ENCODE results near the gene FGD6. TPM values are rescaled to one million over a fixed set of nuclear protein-coding genes. Genes with fewer than 3 reads are reported as not detected.

FGD6 gene
- total and polyA plus RNA-seq, 2 experiments from 2014 or later = 12.9 to 32.4 TPM

- Histone ChIP-seq H3K79me2 (replicated peaks; ENCODE audit: insufficient read depth) (no peaks in the 10 kb centered on the region), H3K4me2 (no peak overlapping the region), H3K36me3 (ENCODE audit: insufficient read depth) (peaks cover 22% of the 10 kb centered on the region), H3K4me3 (no peak overlapping the region), H2AFZ (no peak overlapping the region), H3K4me1 (ENCODE audit: insufficient read depth) (no peaks in the 10 kb centered on the region), H3K27me3 (ENCODE audit: insufficient read depth) (no peaks in the 10 kb centered on the region), H4K20me1 (replicated peaks; ENCODE audit: insufficient read depth) (no peaks in the 10 kb centered on the region; the same call in 1 of the 2 replicates), H3K9me2 (ENCODE audit: insufficient read depth) (0 out of 2 replicates have a peak, but pooled peaks cover 5% of the 10 kb centered on the region), H3K27ac (ENCODE audit: low read depth) (no peak overlapping the region), H3F3A (replicated peaks; ENCODE audit: low read depth) (no peaks in the 10 kb centered on the region)
- DNase-seq (ENCODE audit: low spot score) (no peak), ATAC-seq (no peak)
- Mint-ChIP-seq H3K27me3 (ENCODE audit: insufficient read depth, low read depth, poor library complexity) (peaks cover 3% of the 10 kb centered on the region), H3K4me1 (no peaks in the 10 kb centered on the region), H3K27ac (no peak overlapping the region), H3K9me3 (no peaks in the 10 kb centered on the region), H3K4me3 (no peak overlapping the region), H3K36me3 (ENCODE audit: low read depth) (peaks cover 47% of the 10 kb centered on the region)
- TF ChIP-seq NANOG (IDR thresholded peaks at IDR 0.05; ENCODE audit: borderline replicate concordance) = no peak
- TF ChIP-seq STAT1 (IDR thresholded peaks at IDR 0.05; ENCODE audit: unreplicated experiment) = no peak
- no peak for TF ChIP-seq EZH2 (IDR thresholded peaks at IDR 0.05; ENCODE audit: low read depth, unreplicated experiment)
- no peak for TF ChIP-seq CREB1 (CRISPR knock-in tag; IDR thresholded peaks at IDR 0.05; ENCODE audit: low read depth)
- no peak for TF ChIP-seq ZNF331 (CRISPR knock-in tag; IDR thresholded peaks at IDR 0.05; ENCODE audit: low read depth)
- no peak for TF ChIP-seq CTCF (conservative IDR thresholded peaks at IDR 0.05; ENCODE audit: low read depth in 2 of 2)
- TF ChIP-seq JUNB (IDR thresholded peaks at IDR 0.05; ENCODE audit: unreplicated experiment) = no peak
- TF ChIP-seq ETS1 (IDR thresholded peaks at IDR 0.05) = no peak
- no peak for TF ChIP-seq EZH2phosphoT487 (IDR thresholded peaks at IDR 0.05; ENCODE audit: unreplicated experiment)
- no peak for TF ChIP-seq REST (IDR thresholded peaks at IDR 0.05; ENCODE audit: unreplicated experiment)
- TF ChIP-seq POLR2AphosphoS5 (IDR thresholded peaks at IDR 0.05; ENCODE audit: low read depth) = no peak
- no peak for TF ChIP-seq ZNF114 (CRISPR knock-in tag; IDR thresholded peaks at IDR 0.05)
- TF ChIP-seq, protein P1, sequence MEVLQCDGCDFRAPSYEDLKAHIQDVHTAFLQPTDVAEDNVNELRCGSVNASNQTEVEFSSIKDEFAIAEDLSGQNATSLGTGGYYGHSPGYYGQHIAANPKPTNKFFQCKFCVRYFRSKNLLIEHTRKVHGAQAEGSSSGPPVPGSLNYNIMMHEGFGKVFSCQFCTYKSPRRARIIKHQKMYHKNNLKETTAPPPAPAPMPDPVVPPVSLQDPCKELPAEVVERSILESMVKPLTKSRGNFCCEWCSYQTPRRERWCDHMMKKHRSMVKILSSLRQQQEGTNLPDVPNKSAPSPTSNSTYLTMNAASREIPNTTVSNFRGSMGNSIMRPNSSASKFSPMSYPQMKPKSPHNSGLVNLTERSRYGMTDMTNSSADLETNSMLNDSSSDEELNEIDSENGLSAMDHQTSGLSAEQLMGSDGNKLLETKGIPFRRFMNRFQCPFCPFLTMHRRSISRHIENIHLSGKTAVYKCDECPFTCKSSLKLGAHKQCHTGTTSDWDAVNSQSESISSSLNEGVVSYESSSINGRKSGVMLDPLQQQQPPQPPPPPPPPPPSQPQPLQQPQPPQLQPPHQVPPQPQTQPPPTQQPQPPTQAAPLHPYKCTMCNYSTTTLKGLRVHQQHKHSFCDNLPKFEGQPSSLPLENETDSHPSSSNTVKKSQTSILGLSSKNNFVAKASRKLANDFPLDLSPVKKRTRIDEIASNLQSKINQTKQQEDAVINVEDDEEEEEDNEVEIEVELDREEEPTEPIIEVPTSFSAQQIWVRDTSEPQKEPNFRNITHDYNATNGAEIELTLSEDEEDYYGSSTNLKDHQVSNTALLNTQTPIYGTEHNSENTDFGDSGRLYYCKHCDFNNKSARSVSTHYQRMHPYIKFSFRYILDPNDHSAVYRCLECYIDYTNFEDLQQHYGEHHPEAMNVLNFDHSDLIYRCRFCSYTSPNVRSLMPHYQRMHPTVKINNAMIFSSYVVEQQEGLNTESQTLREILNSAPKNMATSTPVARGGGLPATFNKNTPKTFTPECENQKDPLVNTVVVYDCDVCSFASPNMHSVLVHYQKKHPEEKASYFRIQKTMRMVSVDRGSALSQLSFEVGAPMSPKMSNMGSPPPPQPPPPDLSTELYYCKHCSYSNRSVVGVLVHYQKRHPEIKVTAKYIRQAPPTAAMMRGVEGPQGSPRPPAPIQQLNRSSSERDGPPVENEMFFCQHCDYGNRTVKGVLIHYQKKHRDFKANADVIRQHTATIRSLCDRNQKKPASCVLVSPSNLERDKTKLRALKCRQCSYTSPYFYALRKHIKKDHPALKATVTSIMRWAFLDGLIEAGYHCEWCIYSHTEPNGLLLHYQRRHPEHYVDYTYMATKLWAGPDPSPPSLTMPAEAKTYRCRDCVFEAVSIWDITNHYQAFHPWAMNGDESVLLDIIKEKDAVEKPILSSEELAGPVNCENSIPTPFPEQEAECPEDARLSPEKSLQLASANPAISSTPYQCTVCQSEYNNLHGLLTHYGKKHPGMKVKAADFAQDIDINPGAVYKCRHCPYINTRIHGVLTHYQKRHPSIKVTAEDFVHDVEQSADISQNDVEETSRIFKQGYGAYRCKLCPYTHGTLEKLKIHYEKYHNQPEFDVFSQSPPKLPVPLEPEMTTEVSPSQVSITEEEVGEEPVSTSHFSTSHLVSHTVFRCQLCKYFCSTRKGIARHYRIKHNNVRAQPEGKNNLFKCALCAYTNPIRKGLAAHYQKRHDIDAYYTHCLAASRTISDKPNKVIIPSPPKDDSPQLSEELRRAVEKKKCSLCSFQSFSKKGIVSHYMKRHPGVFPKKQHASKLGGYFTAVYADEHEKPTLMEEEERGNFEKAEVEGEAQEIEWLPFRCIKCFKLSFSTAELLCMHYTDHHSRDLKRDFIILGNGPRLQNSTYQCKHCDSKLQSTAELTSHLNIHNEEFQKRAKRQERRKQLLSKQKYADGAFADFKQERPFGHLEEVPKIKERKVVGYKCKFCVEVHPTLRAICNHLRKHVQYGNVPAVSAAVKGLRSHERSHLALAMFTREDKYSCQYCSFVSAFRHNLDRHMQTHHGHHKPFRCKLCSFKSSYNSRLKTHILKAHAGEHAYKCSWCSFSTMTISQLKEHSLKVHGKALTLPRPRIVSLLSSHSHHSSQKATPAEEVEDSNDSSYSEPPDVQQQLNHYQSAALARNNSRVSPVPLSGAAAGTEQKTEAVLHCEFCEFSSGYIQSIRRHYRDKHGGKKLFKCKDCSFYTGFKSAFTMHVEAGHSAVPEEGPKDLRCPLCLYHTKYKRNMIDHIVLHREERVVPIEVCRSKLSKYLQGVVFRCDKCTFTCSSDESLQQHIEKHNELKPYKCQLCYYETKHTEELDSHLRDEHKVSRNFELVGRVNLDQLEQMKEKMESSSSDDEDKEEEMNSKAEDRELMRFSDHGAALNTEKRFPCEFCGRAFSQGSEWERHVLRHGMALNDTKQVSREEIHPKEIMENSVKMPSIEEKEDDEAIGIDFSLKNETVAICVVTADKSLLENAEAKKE (CRISPR knock-in tag; IDR thresholded peaks at IDR 0.05) = no peak
Measured at GRCh38 chr12:95131589-95132340, 85.5 kb downstream of the FGD6 start.
